ENCODE data around the gene JUNB.
"Not testable (repeated sequence)": the region's sequence is repeated elsewhere in the genome, so short reads cannot be mapped to it uniquely, and the experiment has no call there.

JUNB gene

DNA sequence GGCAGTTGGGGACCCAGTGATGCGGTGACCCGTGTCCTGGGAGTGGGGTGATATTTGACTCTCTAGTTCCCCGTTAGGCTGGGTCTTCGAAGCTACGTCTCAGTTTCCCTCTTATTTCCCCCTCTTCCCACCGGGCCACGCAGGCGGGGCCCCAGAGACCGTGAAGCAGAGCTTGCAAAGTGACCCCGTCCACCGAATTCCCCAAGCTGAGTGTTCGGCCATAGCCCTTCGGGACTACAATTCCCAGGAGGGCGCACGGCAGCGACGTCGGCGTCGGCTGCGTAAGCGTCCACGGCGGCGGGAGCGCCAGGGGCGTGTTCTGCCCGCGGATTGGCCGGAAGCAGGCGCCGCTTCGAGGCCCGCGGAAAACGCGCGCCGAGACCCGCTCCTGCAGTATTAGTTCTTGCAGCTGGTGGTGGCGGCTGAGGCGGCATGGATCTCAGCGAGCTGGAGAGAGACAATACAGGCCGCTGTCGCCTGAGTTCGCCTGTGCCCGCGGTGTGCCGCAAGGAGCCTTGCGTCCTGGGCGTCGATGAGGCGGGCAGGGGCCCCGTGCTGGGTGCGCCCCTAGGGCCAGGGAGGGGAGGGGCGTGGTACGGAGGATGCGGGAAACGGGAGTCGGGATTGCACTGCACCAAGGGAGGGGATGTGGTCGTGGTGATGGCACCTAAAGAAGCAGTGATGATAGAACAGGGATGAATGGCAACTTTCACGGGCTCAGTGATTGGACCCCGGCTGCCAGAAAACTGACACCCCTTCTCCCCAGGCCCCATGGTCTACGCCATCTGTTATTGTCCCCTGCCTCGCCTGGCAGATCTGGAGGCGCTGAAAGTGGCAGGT lies 15.2 kb downstream of the JUNB start, which contains the start of gene RNASEH2A:
Gene RNASEH2A (plus strand): TSS at position 343 of the 840 bp plus-strand sequence. CDS start 90 bp downstream, at position 433.
- peak; percentile 59 for DNase-seq

DNA sequence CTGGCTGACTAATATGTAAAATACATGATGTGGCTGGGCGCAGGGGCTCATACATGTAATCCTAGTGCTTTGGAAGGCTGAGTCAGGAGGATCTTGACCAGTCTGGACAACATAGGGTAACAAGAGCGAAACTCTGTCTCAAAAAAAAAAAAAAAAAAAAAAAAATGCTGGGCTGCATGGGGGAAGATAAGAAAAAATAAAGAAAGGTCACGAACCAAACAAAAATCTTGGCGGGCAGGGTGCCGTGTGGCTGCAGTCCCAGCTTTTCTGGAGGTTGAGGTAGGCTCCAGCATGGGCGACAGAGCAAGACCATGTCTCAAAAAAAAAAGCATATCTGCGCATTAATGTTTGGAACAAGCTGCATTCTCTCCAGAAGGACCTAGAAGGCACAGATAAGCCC lies 23.8 kb downstream of the JUNB start:
- DNase-seq: no peak

DNA sequence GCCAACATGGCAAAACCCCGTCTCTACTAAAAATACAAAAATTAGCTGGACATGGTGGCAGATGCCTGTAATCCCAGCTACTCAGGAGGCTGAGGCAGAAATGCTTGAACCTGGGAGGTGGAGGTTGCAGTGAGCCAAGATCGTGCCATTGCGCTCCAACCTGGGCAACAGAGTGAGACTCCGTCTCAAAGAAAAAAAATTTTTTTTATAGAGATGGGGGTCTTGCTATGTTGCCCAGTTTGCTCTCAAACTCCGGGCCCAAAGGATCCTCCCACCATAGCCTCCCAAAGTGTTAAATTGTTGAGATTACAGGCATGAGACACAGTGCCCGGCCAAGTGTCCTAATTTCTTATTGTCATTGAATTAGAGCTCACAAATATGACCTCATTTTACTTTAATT lies 25.9 kb downstream of the JUNB start:
- DNase-seq: not testable (repeated sequence)

DNA sequence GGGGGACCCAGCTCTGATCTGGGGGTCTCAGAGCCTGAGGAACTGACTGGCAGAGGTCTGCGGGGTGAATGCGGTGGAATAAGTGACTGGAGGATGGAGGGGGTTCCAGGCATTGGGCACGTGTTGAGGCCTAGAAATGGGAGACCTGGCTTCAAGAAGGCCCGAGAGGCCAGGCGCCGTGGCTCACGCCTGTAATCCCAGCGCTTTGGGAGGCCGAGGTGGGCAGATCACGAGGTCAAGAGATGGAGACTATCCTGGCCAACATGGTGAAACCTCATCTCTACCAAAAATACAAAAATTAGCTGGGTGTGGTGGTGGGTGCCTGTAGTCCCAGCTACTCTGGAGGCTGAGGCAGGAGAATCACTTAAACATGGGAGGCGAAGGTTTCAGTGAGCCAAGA lies 26.5 kb downstream of the JUNB start:
- not testable (repeated sequence) for DNase-seq

DNA sequence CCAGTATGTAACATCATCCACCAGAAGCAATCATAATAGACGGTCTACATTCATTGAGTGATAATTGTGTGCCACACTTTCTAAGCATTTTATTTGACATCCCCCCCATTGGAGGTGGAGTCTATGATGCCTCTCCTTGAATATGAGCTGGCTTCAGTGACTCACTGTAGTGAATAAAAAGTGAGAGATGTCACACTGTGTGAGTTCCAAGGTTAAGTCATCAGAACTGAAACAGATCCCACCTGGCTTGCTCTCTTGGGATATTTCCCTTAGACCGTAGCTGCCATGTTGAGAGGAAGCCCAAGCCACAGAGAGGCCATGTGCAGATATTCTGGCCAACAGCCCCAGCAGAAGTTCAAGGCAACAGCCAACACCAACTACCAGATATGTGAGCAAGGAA lies 30.5 kb downstream of the JUNB start:
- no peak for DNase-seq

DNA sequence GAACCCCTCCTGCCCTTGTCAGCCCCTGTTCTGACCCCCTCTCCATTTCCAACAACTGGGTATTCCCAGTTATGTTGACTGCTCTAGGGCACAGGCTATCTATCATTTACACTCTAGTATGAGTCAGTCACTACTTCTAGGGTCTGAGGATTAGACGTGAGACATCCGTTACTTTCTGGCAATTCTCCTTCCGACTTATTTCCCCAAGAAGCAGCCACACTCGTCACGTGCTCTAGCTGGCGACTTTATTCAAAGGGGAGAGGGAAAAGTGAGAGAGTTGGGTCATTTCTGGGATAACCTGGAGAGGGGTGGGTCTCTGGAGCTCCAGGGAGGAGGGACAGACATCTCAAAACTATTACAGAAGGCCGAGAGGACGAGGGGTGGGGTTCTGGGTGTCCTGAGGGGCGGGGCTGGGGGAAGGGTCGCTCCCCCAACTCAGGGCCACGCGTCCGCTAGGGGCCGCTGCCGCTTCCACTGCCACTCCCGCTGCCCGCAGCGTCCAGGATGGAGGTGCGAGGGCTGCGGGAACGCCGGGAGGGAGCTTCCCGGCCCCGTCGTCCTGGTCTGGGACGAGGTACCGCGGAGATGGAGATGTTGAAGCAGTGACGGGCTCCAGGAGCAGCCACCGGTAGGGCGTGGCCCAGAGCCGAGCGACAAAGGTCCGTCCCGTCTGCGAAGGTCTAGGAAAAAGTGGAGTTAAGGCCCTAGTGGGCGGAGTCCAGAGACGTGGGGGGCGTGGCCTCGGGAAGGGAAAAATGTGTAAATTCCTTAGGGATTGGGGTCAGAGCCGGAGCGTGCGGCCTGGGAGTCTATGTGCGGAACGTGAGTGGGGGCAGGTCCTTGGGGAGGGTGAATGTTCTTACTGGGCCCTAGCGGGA lies 34.2 kb downstream of the JUNB start:
- no peak for DNase-seq

DNA sequence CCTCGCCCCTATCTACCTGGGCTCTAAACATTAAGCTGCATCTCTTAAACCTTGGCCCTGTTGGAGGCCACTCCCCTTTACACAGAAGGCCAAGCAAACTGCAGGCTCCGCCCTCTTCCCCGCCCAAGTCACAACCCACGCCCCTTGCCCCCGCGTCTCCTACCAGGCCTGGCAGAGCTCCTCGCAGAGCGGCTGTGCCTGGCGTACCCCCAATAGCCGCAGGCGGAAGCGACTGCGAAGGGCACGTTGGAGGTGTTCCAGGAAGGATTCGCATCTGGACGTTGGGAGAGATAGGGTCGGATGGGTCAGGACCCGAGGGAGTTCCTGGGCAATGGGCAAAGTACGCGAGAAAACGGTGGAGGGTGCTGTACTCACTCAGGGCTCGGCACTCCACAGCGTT lies 37.2 kb downstream of the JUNB start:
- no peak for DNase-seq

DNA sequence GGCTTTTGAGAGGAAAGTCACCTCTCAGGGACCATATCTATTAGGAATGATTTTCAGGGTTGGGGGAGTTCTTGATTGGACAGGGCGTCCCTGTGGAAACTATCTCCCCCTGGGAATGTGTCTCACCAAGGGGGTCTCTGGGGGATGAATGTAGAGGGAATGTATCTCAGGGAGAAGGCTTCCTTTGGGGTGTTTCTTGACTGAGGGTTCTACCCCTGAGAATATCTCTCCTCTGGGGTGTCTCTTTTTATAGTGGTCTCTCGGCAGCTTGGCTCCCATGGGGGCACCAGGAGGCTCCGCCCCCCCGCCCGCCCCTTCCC lies 42.1 kb downstream of the JUNB start:
- no peak for DNase-seq

DNA sequence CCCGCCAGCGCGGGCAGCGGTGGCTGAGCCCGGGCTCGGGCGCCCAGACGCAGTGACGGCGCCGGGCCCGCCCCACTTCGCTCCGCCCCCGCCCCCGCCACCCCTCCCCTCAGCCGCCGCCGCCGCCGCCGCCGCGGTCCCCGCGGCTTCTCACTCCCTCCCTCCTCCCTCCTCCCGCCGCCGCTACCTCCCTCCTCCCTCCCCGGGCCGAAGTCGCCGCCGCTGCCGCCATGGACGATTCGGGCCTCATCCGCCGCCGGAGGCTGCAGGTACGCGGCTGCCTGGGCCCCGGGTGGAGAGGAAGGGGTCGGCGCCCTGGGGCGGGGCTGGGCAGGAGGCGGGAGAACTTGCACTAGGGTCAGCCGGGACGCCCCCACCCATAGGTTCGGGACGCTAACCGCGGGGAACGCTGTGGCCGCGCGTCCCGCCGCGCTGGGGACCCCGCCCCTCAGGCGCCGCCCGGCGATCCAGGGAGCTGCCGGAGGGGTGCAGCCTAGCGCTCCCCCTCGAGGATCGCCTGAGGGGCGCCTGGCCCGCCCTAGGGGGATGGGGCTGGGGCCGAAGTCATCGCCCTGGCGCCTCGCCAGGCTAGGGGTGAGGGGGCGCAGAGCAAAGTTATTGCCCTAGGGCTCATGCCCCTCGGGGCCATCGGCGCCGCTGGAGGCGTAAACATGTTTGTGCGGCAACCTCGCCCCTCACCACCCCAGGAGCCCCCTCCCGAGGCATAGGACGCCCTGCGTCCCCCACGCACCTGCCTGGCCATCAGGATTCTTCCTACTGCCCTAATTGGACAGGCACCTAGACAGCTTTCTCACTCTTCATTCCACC lies 42.7 kb downstream of the JUNB start:
- DNase-seq: no peak

DNA sequence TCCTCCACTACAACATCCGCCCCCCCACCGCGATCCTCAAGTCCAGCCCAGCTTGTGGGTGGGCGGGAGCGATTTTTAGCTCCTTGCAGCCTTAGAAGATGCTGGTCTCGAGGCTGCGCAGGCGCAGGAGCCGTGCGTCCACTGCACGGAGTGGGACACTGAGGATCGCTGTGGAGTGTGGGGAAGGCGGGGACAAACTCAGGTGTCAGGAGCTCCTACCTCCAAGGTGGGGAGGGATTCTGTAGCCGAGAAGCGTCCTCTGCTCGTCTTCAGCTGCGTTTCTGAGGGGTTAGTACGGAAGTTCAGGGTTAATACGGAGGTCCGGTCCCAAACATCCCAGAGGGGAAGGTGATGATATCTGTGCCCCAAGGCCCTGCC lies 43.3 kb downstream of the JUNB start, which contains the start of gene RTBDN:
Gene RTBDN (minus strand): TSS at position 14 of the 378 bp plus-strand sequence. CDS start 4,600 bp downstream, outside the sequence.
- no peak for DNase-seq

DNA sequence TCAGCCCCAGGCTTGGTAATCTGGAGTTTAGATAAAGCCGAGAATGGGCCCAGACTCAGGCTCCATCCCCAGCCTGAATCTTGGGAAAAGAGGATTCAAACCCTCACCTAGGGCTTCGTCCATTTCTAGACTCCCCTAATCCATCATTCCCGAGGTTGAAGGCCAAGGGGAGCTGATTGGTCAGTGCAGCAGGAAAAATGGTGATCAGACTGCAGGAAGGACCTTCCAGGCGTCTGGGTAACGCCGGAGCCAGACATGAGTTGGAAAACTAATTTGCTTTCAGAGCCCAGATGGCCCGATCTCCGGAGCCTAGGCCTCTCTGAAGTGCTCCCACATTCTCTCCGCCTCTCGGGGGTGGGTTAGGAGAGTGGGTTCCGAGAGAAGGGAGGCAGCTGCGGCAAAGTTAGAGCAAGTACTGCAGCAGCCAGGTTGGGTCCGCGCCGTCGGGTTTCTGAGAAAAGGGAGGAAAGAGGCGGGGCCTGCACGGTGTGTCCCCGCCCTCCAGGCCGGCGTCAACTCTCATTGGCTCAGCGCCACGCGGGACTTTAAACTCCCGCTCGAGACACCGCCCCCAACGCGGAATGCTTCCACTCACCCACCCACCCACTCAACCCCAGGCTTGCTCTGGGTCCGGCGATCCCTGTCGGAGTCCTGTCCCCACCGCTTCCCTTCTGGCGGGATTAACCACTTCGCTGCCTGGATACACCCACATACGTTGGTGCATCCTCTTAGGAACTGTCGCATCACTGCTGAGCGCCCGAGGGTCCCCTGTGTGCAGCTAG lies 43.9 kb downstream of the JUNB start:
- no peak for DNase-seq

DNA sequence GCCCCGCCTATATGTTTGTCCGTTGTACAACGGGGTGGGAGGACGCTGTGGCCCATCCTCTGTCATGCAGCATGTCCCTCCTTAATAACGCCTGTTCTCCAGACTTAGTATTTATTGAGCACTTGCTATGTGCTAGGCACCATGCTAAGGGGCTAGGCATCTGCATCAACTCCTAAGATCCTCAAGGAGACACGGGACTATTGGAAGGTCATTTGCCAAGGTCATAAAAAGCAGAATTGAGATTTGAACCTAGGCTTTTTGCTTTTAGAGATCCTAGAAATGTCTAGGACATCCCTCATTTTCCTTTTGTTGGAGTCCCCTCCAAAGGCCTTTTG lies 45.2 kb downstream of the JUNB start:
- no peak for DNase-seq

DNA sequence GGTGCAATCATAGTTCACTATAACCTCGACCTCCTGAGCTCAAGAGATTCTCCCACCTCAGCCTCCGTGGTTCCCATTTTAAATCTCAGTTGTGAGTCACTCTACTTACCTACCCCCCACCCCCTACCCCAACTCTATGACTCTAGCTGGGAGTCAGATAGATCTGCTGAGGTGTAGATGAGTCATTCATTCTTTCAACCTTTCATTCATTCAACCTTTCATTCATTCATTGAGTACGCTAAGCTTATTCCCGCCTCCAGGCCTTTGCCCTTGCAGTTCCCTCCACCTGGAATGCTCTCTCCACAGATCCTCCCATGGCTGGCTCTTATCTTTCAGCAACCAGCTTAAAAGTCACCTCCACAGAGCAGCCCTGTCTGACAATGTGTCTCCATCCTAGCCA lies 45.9 kb downstream of the JUNB start:
- DNase-seq: no peak

DNA sequence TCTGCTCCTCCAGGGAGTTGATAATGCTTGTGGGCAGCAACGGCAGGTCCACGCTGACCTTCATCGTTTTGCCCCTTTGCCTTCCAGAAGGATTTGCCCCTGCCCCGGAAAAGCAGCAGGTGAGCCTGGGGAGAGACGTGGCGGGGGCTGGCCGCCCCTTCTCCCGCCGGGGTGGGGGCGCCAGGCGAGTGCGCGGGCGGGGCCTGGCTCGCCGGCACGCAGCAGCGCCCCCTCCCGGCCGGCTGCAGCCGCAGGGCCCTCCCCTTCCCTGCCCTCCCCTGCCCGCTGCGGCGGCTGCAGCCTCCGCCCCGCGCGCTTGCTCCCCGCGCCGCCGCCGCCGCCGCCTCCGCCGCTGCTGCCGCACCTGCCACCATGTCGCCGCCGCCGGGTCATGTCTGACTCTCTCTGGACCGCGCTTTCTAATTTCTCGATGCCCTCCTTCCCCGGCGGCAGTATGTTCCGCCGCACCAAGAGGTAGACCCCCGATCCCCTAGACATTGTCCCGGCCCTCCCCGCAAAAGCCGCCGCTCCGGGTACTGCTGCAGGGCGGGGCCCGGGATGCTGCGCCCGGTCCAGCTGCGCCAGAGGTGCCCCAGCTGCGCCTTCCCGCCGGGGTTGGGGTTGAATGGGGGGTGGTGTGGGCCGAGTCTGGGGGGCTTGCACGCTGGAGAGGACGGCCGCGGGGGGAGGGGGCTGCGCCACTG lies 47.0 kb downstream of the JUNB start, which contains the start of gene MAST1:
Gene MAST1 (plus strand): TSS at position 334 of the 704 bp plus-strand sequence. CDS start 58 bp downstream, at position 392.
- no peak for DNase-seq

DNA sequence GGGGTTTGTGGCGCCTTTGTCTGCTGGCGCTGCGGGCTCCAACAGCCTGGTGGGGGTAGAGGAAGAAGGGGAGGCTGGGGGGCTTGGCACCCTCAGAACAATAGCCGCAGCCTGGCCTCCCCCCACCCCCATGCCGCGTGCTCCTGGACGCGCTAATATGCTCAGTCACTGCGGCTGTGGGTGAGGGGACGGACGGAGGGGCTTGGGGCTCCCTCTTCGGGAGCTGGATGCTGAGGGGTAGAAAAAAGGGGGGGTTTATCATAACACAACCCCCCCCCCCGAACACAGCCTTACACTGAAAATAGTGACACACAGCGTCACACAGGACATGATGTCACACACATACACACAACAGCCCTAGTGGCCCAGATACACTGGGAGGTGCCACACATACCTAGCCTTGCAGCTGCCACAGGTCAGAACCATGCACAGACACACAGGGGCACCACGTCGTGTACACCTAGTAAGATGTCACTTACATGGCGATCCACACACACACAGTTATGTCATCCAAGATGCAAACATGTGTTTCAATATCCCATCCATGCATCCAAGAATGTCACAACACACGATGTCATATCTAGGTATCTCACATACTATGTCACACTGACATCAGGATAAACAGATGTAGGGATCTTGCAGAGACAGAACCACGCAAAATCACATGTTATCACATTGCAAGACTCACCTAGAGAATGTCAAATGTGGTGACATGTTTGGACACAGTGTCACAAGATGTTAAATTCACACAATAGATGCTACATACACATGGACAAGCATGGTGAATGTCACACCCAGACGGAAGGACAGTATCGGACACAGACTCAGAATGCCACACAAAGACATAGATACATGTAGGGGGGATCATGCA lies 47.8 kb downstream of the JUNB start:
- no peak for DNase-seq

DNA sequence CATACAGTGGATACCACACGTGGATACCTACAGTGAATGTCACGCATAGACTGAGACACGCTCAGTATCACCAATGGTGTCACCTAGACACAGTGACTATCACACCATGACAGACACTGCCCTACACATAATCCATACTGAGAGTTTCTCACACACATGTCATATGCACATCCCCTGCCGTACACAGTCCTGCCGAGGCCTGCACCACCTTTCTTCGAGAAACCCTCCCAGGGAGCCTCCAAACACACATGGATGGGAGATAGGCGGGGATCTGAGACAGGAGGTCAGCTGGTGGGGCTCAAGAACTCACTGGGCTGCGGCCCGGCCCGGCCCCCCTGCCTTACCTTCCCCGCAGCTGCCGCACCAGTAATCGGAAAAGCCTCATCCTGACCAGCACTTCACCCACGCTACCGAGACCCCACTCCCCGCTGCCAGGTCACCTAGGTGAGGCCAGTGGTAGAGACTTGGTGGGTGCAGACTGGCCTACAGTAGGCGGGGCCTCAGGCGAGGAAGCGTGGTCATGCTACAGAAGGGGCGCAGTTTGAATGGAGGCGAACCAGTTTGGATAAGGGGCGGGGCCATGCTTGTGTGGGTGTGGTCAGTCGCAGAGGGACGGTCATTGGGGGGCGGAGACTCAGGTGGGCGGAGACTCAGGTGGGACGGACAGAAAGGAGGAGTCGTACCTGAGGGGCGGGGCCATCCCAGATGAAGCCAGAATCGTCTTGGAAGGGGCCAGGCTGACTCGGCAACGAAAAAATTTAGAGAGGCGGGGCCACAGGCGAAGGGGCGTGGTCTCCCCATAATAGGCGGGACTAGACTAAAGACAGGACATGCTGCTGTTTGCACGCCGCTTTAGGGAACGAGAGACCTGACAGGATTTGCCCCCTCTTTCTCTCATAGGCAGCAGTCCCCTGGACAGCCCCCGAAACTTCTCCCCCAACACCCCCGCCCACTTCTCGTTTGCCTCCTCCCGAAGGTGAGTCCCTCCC lies 49.1 kb downstream of the JUNB start:
- DNase-seq: no peak

DNA sequence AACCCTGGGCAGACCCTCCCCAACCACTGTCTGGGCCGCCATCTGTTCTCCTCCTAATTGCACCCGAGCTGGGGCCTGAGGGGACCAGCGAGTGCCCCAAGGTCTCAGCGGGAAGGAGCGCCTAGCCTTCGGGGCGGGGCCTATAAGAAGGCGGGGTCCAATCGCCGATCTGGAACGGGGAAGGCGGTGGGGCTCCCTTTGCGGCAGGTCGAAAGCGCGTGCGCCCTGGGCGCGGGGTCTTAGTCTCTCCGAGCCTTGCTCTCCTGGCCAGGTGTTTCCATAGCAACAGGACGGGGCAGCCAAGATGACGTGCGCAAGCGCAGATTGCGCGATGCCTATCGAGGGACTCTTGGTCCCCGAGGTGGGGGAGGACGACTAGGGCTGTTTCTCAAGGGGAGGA lies 49.8 kb downstream of the JUNB start:
- no peak for DNase-seq

DNA sequence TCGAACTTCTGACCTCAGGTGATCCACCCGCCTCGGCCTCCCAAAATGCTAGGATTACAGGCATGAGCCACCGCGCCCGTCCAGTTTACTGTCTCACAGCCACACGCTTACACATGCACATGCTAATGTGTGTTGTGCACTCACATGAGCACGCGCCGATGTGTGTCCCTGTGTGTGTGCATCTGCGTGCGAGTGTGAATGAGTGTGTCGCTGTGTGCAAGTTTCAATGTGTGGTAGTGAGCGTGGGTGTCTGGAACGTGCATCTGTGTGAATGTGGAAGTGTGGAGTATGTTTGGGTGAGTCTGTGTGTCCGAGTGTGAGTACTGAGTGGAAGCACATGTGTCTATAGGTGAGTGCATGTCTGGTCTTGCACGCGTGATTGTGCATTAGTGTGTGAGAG lies 51.2 kb downstream of the JUNB start:
- no peak for DNase-seq
